ENCODE results near the gene PPFIA4. TPM values are rescaled to one million over a fixed set of nuclear protein-coding genes. Genes with fewer than 3 reads are reported as not detected.

PPFIA4 gene
- total and polyA plus RNA-seq, 2 donors (not counting 3 experiments of a cell fraction or from before 2014, with no cell fraction given) = 0.17 to 0.22 TPM

GRCh38 chr1:203048086-203048485 is 21.8 kb downstream of the PPFIA4 start:
- H3K4me1 ChIP-seq (ENCODE audit: control insufficient read depth, extremely low read depth, insufficient read depth, low read length) = no peaks in the 10 kb centered on the region
- no TSS peak for BruUV-seq (replicated peaks)
- dilution Hi-C loops (cut with MboI; ENCODE audit: extremely low pct_ligation_motif_present, low sequenced_read_pairs) = no loop called here

More at GRCh38 chr1:203048086-203048485, 21.8 kb downstream of the PPFIA4 start:
- no peak overlapping the region for H3K9ac ChIP-seq (replicated peaks; ENCODE audit: extremely low read depth, insufficient read depth, low read length)
- H3K79me2 ChIP-seq (ENCODE audit: control insufficient read depth, insufficient read depth, low read length) = no peaks in the 10 kb centered on the region
- H3K9me3 ChIP-seq (replicated peaks; ENCODE audit: control insufficient read depth, insufficient read depth, low read length) = no peaks in the 10 kb centered on the region
- no peaks in the 10 kb centered on the region for H4K20me1 ChIP-seq (replicated peaks; ENCODE audit: control insufficient read depth, extremely low read depth, insufficient read depth, low read length)
- H3K27me3 ChIP-seq (ENCODE audit: control insufficient read depth in 2 of 2, insufficient read depth in 2 of 2, low read length in 2 of 2) = peaks cover 0 to 2% of the 10 kb centered on the region in 2 experiments
- H3K9me1 ChIP-seq (replicated peaks; ENCODE audit: control insufficient read depth, extremely low read depth, insufficient read depth, low read length) = no peaks in the 10 kb centered on the region
- DNase-seq (ENCODE audit: low read depth, low spot score) (no peak), FAIRE-seq (no peak)
- H3K4me2 ChIP-seq (ENCODE audit: insufficient read depth, low read length) = no peak overlapping the region
- no peaks in the 10 kb centered on the region for H3K36me3 ChIP-seq (ENCODE audit: control insufficient read depth in 2 of 2, extremely low read depth in 1 of 2, insufficient read depth in 2 of 2, low read length in 2 of 2)
- H3K27ac ChIP-seq (ENCODE audit: insufficient read depth, low read depth, low read length) = no peak overlapping the region
- H3K4me3 ChIP-seq (replicated peaks in 1 of 3; ENCODE audit: insufficient read depth in 1 of 3, low read depth in 1 of 3, low read length in 3 of 3) = no peak overlapping the region
- ChIA-PET CTCF (interaction anchor here (7.5 kb wide), 1 partner anchor 8 kb away, joined by 33 read pairs; no protein-coding TSS in a partner anchor), POLR2A (no interaction called here)
- TF ChIP-seq, protein P1, sequence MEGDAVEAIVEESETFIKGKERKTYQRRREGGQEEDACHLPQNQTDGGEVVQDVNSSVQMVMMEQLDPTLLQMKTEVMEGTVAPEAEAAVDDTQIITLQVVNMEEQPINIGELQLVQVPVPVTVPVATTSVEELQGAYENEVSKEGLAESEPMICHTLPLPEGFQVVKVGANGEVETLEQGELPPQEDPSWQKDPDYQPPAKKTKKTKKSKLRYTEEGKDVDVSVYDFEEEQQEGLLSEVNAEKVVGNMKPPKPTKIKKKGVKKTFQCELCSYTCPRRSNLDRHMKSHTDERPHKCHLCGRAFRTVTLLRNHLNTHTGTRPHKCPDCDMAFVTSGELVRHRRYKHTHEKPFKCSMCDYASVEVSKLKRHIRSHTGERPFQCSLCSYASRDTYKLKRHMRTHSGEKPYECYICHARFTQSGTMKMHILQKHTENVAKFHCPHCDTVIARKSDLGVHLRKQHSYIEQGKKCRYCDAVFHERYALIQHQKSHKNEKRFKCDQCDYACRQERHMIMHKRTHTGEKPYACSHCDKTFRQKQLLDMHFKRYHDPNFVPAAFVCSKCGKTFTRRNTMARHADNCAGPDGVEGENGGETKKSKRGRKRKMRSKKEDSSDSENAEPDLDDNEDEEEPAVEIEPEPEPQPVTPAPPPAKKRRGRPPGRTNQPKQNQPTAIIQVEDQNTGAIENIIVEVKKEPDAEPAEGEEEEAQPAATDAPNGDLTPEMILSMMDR (IDR thresholded peaks at IDR 0.05; ENCODE audit: extremely low read depth in 1 of 2, insufficient read depth in 1 of 2, low read depth in 1 of 2, low read length in 2 of 2) = no peak
- TF ChIP-seq, protein P2, sequence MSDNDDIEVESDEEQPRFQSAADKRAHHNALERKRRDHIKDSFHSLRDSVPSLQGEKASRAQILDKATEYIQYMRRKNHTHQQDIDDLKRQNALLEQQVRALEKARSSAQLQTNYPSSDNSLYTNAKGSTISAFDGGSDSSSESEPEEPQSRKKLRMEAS (IDR thresholded peaks at IDR 0.05; ENCODE audit: insufficient read depth, insufficient read length) = no peak
- TF ChIP-seq POLR2A (IDR thresholded peaks at IDR 0.05; ENCODE audit: low read depth, low read length) = no peak
- no peak for TF ChIP-seq EZH2 (IDR thresholded peaks at IDR 0.05; ENCODE audit: borderline replicate concordance, low read depth, low read length, severe bottlenecking)
- TF ChIP-seq JUN (IDR thresholded peaks at IDR 0.05; ENCODE audit: borderline replicate concordance, insufficient read depth, insufficient read length, low read depth) = no peak
- no peak for TF ChIP-seq GATA2 (IDR thresholded peaks at IDR 0.05; ENCODE audit: insufficient read depth, insufficient read length, low read depth, low read length)
- TF ChIP-seq MYC (IDR thresholded peaks at IDR 0.05; ENCODE audit: low read depth, low read length) = no peak
- no peak for TF ChIP-seq FOS (IDR thresholded peaks at IDR 0.05; ENCODE audit: borderline replicate concordance, insufficient read depth, low read length)
- no peak for TF ChIP-seq POLR2AphosphoS5 (IDR thresholded peaks at IDR 0.05; ENCODE audit: insufficient read depth, low read depth, low read length)
- intact Hi-C loops (cut with micrococcal nuclease) = no loop called here
- no peak overlapping the region for H2AFZ ChIP-seq (ENCODE audit: low read depth, low read length)

All from endothelial cell of umbilical vein (primary cell).